ENCODE measurements around the gene PRH1. TPM values are rescaled to one million over a fixed set of nuclear protein-coding genes. Genes with fewer than 3 reads are reported as not detected.

PRH1 gene
- total and polyA plus RNA-seq, 2 donors from 2014 or later = 3.2 to 28.7 TPM

DNA sequence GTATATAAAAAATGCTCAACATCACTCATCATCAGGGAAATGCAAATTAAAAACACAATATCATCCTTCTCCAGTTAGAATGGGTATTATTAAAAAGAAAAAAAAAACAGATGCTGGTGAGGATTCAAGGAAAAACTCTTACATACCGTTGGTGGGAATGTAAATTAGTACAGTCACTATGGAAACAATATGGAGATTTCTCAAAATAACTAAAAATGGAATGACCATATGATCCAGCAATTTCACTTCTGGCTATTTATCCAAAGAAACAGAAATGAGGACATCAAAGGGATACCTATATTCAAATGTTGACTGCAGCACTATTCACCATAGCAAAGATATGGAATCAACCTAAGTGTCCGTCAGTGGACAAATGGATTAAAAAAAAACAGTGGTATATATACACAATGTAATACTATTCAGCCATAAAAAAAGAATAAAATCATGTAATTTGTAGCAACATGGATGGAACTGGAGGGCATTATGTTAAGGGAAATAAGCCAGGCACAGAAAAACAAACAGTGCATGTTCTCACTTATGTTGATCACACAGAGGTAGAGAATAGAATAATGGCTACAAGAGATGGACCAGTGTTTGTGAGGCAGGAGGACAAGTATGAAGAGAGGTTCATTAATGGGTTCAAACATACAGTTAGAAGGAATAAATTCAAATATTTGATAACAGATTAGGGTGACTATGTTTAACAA, 20.4 kb downstream of the PRH1 start:
- H3K36me3 ChIP-seq (ENCODE audit: control insufficient read depth in 2 of 3, insufficient read depth in 3 of 3, low read length in 3 of 3) = peaks cover 0 to 2% (median 0%) of the 10 kb centered on the region in 3 donors
- TF ChIP-seq, protein P1, sequence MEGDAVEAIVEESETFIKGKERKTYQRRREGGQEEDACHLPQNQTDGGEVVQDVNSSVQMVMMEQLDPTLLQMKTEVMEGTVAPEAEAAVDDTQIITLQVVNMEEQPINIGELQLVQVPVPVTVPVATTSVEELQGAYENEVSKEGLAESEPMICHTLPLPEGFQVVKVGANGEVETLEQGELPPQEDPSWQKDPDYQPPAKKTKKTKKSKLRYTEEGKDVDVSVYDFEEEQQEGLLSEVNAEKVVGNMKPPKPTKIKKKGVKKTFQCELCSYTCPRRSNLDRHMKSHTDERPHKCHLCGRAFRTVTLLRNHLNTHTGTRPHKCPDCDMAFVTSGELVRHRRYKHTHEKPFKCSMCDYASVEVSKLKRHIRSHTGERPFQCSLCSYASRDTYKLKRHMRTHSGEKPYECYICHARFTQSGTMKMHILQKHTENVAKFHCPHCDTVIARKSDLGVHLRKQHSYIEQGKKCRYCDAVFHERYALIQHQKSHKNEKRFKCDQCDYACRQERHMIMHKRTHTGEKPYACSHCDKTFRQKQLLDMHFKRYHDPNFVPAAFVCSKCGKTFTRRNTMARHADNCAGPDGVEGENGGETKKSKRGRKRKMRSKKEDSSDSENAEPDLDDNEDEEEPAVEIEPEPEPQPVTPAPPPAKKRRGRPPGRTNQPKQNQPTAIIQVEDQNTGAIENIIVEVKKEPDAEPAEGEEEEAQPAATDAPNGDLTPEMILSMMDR (IDR thresholded peaks at IDR 0.05; ENCODE audit: borderline replicate concordance, extremely low read depth, insufficient read depth) = no peak
- H3K27me3 ChIP-seq (ENCODE audit: control insufficient read depth, insufficient read depth, low read length) = no peaks in the 10 kb centered on the region
- no peak overlapping the region for H3K9ac ChIP-seq (ENCODE audit: low read length in 3 of 3)
- no peak for FAIRE-seq
- DNase-seq = no peak
- H3K27ac ChIP-seq (ENCODE audit: low read depth in 2 of 2, low read length in 2 of 2) = no peak overlapping the region
- no peak overlapping the region for H3K4me3 ChIP-seq (ENCODE audit: low read length in 3 of 3)
- no peaks in the 10 kb centered on the region for H3K4me1 ChIP-seq (ENCODE audit: control insufficient read depth in 2 of 3, insufficient read depth in 2 of 3, low read depth in 1 of 3, low read length in 3 of 3)
- intact Hi-C loops (cut with DNase I) = no loop called here
- H3K9me3 ChIP-seq (ENCODE audit: control insufficient read depth in 2 of 3, insufficient read depth in 1 of 3, low read length in 3 of 3) = no peaks in the 10 kb centered on the region

DNA sequence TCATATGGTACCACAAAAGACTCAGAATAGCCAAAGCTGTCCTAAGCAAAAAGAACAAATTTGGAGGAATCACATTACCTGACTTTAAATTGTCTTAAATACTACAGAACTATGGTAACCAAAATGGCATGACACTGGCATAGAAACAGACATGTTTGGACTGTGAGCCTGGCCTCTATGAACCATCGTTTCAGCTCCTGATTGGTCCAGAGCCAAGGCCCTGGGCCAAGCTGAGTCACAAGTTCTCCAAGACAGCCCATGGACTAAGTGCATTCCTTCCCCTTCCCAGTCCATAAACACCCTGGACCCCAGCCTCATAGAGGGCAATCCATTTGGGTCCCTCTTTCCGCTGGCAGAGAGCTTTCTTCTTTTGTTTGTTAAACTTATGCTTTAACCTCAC, 22.7 kb downstream of the PRH1 start:
- Histone ChIP-seq H3K36me3 (ENCODE audit: control insufficient read depth in 2 of 3, insufficient read depth in 3 of 3, low read length in 3 of 3) (peaks cover 0 to 2% (median 0%) of the 10 kb centered on the region in 3 donors), H3K4me3 (ENCODE audit: low read length in 3 of 3) (no peak overlapping the region), H3K27me3 (ENCODE audit: control insufficient read depth, insufficient read depth, low read length) (no peaks in the 10 kb centered on the region), H3K9me3 (ENCODE audit: control insufficient read depth in 2 of 3, insufficient read depth in 1 of 3, low read length in 3 of 3) (no peaks in the 10 kb centered on the region), H3K4me1 (ENCODE audit: control insufficient read depth in 2 of 3, insufficient read depth in 2 of 3, low read depth in 1 of 3, low read length in 3 of 3) (no peaks in the 10 kb centered on the region), H3K27ac (ENCODE audit: low read depth in 2 of 2, low read length in 2 of 2) (no peak overlapping the region), H3K9ac (ENCODE audit: low read length in 3 of 3) (no peak overlapping the region)
- no peak for DNase-seq
- intact Hi-C loops (cut with DNase I) = no loop called here
- FAIRE-seq = no peak
- TF ChIP-seq, protein P1 (IDR thresholded peaks at IDR 0.05; ENCODE audit: borderline replicate concordance, extremely low read depth, insufficient read depth) = no peak

DNA sequence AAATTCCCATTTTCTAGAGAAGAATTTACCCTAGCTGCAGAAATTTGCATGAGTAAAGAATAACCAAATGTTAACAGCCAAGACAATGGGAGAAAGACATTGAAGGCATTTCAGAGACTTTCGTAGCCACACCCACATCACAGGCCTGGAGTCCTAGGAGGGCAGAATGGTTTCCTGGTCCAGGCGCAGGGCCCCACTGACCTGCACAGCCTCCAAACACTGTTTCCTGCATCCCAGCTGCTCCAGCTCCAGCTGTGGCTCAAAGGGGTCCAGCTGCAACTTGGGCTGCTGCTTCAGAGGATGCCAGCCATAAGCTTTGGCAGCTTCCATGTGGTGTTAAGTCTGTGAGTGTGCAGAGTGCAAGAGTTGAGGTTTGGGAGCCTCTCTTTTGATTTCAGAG, 28.2 kb downstream of the PRH1 start:
- Histone ChIP-seq H3K4me3 (ENCODE audit: low read length in 3 of 3) (no peak overlapping the region), H3K27ac (ENCODE audit: low read depth in 2 of 2, low read length in 2 of 2) (no peak overlapping the region), H3K9ac (ENCODE audit: low read length in 3 of 3) (no peak overlapping the region), H3K27me3 (ENCODE audit: control insufficient read depth, insufficient read depth, low read length) (no peaks in the 10 kb centered on the region), H3K36me3 (ENCODE audit: control insufficient read depth in 2 of 3, insufficient read depth in 3 of 3, low read length in 3 of 3) (peaks cover 0 to 2% (median 0%) of the 10 kb centered on the region in 3 donors), H3K4me1 (ENCODE audit: control insufficient read depth in 2 of 3, insufficient read depth in 2 of 3, low read depth in 1 of 3, low read length in 3 of 3) (no peaks in the 10 kb centered on the region), H3K9me3 (ENCODE audit: control insufficient read depth in 2 of 3, insufficient read depth in 1 of 3, low read length in 3 of 3) (peaks cover 0 to 1% (median 0%) of the 10 kb centered on the region in 3 donors)
- DNase-seq (no peak), FAIRE-seq (no peak)
- intact Hi-C loops (cut with DNase I) = no loop called here
- TF ChIP-seq, protein P1 (IDR thresholded peaks at IDR 0.05; ENCODE audit: borderline replicate concordance, extremely low read depth, insufficient read depth) = no peak
